GM23248 (cell line): Measurements from ENCODE around the gene ACACB. TPM values are rescaled to one million over a fixed set of nuclear protein-coding genes. Genes with fewer than 3 reads are reported as not detected.

ENCODE experiments used
- DNase-seq: peaks from one replicate; pipeline ENCODE4 v3.0.0-alpha.2; 2015
- H2AFZ ChIP-seq: fragments of 200-600 bp; sonication (generic); 2 replicates; pipeline ENCODE4 v1.6.1; 2016; ENCODE audit warnings: antibody characterized with exemption
- H3F3A ChIP-seq: fragments of 200-600 bp; sonication (generic); 2 replicates; pipeline ENCODE4 v1.6.1; 2016; ENCODE audit warnings: mild to moderate bottlenecking, antibody characterized with exemption, mixed run types; ENCODE audit not compliant: insufficient read depth
- H3K27ac ChIP-seq: fragments of 200-600 bp; sonication (generic); 2 replicates; pipeline ENCODE4 v1.5.1; 2016; ENCODE audit warnings: mild to moderate bottlenecking
- H3K27me3 ChIP-seq: fragments of 200-600 bp; sonication (generic); replicated peaks from 2 replicates; pipeline ENCODE4 v1.6.1; 2016; ENCODE audit warnings: mild to moderate bottlenecking; ENCODE audit not compliant: insufficient read depth
- H3K36me3 ChIP-seq: fragments of 200-600 bp; sonication (generic); 2 replicates; pipeline ENCODE4 v1.6.1; 2016; ENCODE audit warnings: low read depth, mild to moderate bottlenecking
- H3K4me1 ChIP-seq: fragments of 200-600 bp; sonication (generic); 2 replicates; pipeline ENCODE4 v1.6.1; 2016; ENCODE audit warnings: mild to moderate bottlenecking; ENCODE audit not compliant: insufficient read depth
- H3K4me2 ChIP-seq: fragments of 200-600 bp; sonication (generic); one replicate; pipeline ENCODE4 v1.6.1; 2016; ENCODE audit warnings: mild to moderate bottlenecking; ENCODE audit not compliant: unreplicated experiment
- H3K4me3 ChIP-seq: fragments of 200-600 bp; sonication (generic); 2 replicates; pipeline ENCODE4 v1.5.1; 2016; ENCODE audit warnings: mild to moderate bottlenecking
- H3K79me2 ChIP-seq: fragments of 200-600 bp; sonication (generic); 2 replicates; pipeline ENCODE4 v1.6.1; 2016; ENCODE audit warnings: mild to moderate bottlenecking; ENCODE audit not compliant: insufficient read depth
- H3K9ac ChIP-seq: fragments of 200-600 bp; sonication (generic); 2 replicates; pipeline ENCODE4 v1.6.1; 2016; ENCODE audit warnings: mild to moderate bottlenecking
- H3K9me2 ChIP-seq: fragments of 200-600 bp; sonication (generic); 2 replicates; pipeline ENCODE4 v1.6.1; 2016; ENCODE audit warnings: mixed run types, mild to moderate bottlenecking, moderate library complexity; ENCODE audit not compliant: insufficient read depth
- H3K9me3 ChIP-seq: fragments of 200-600 bp; sonication (generic); one replicate; pipeline ENCODE4 v1.6.1; 2017; ENCODE audit warnings: low read depth
- H4K20me1 ChIP-seq: fragments of 200-600 bp; sonication (generic); 2 replicates; pipeline ENCODE4 v1.6.0; 2016; ENCODE audit not compliant: insufficient read depth
- EZH2 ChIP-seq: fragments of 200-600 bp; sonication (generic); IDR thresholded peaks from 2 replicates; pipeline ENCODE4 v1.6.1; 2018; ENCODE audit warnings: antibody characterized with exemption, mild to moderate bottlenecking; ENCODE audit not compliant: insufficient read depth, poor library complexity, severe bottlenecking
- EZH2phosphoT487 ChIP-seq: fragments of 200-600 bp; sonication (generic); IDR thresholded peaks from 2 replicates; pipeline ENCODE4 v1.6.1; 2018; ENCODE audit warnings: antibody characterized with exemption, moderate library complexity, mild to moderate bottlenecking, low read depth; ENCODE audit not compliant: insufficient read depth
- WGBS, 2 experiments: methylation state at CpG; one replicate each; pipeline ENCODE4 v1.1.6; 2015 to 2017; ENCODE audit warnings: low lambda C conversion rate in 2 of 2, low coverage in 1 of 2; ENCODE audit errors: missing lambda C conversion rate in 2 of 2; 5-methylcytosine and 5-hydroxymethylcytosine counted together
- in situ Hi-C: fragments of 300-500 bp; cut with MboI; formaldehyde crosslinking; loops from 2 replicates; pipeline ENCODE4 v1.15.0; 2020
- polyA plus RNA-seq: library from polyadenylated mRNA; unstranded; fragments of >200 nt; fragmentation: Nextera tagmentation; extraction: Ambion mirVana; gene quantifications from 2 replicates; pipeline ENCODE4 v1.2.1, GENCODE V29; 2016
- total RNA-seq: library from RNA; depleted of rRNA; stranded (reverse); fragments of >200 nt; shearing (Covaris generic); gene quantifications from 2 replicates; pipeline ENCODE4 v1.2.3, GENCODE V29; 2014

The ACACB gene
- total and polyA plus RNA-seq, 2 experiments from 2014 or later = 0.66 to 4.1 TPM

GRCh38 chr12:109173443-109174240, 57.3 kb downstream of the ACACB start:
- 93 to 95% methylated on average over 17 of the region's 17 CpGs for WGBS, 2 experiments
- no peaks in the 10 kb centered on the region for H3K9me3 ChIP-seq
- TF ChIP-seq EZH2 = no peak
- no peak for TF ChIP-seq EZH2phosphoT487
- no peak overlapping the region for H3K9ac ChIP-seq
- no peak overlapping the region for H3K4me2 ChIP-seq
- H3K79me2 ChIP-seq = no peaks in the 10 kb centered on the region
- no peaks in the 10 kb centered on the region for H3F3A ChIP-seq
- H3K27ac ChIP-seq = no peak overlapping the region
- no peaks in the 10 kb centered on the region for H3K4me1 ChIP-seq
- no peaks in the 10 kb centered on the region for H3K36me3 ChIP-seq
- in situ Hi-C loops = no loop called here
- H3K4me3 ChIP-seq = no peak overlapping the region
- no peak overlapping the region for H2AFZ ChIP-seq
- no peak for DNase-seq
- no peaks in the 10 kb centered on the region for H3K27me3 ChIP-seq
- H4K20me1 ChIP-seq = no peaks in the 10 kb centered on the region
- H3K9me2 ChIP-seq = no peaks in the 10 kb centered on the region

- 56 to 59% methylated on average over 1 of the region's 1 CpG for WGBS, 2 experiments
- Histone ChIP-seq H3K36me3 (no peaks in the 10 kb centered on the region), H3K4me1 (no peaks in the 10 kb centered on the region), H3K9me2 (no peaks in the 10 kb centered on the region), H3K4me2 (no peak overlapping the region), H3F3A (no peaks in the 10 kb centered on the region), H2AFZ (no peak overlapping the region), H3K4me3 (no peak overlapping the region), H3K9ac (no peak overlapping the region), H3K9me3 (no peaks in the 10 kb centered on the region), H4K20me1 (no peaks in the 10 kb centered on the region), H3K27me3 (no peaks in the 10 kb centered on the region), H3K27ac (no peak overlapping the region), H3K79me2 (no peaks in the 10 kb centered on the region)
- TF ChIP-seq EZH2 (no peak), EZH2phosphoT487 (no peak)
- no peak for DNase-seq
- in situ Hi-C loops = no loop called here
Observed at GRCh38 chr12:109174468-109174867, 58.1 kb downstream of the ACACB start.

GRCh38 chr12:109178532-109178931, 62.1 kb downstream of the ACACB start:
- H3K9me2 ChIP-seq = no peaks in the 10 kb centered on the region
- WGBS, 2 experiments = 81 to 82% methylated on average over 6 of the region's 6 CpGs

GRCh38 chr12:109179927-109180326, 63.5 kb downstream of the ACACB start:
- Histone ChIP-seq H3K27me3 (no peaks in the 10 kb centered on the region), H3K9me3 (no peaks in the 10 kb centered on the region), H3K9me2 (no peaks in the 10 kb centered on the region), H4K20me1 (no peaks in the 10 kb centered on the region), H3K27ac (no peak overlapping the region), H3K9ac (no peak overlapping the region), H2AFZ (no peak overlapping the region), H3K4me1 (no peaks in the 10 kb centered on the region), H3K36me3 (no peaks in the 10 kb centered on the region), H3F3A (no peaks in the 10 kb centered on the region), H3K79me2 (no peaks in the 10 kb centered on the region), H3K4me3 (no peak overlapping the region), H3K4me2 (no peak overlapping the region)
- DNase-seq = no peak
- WGBS, 2 experiments = 88 to 92% methylated on average over 6 of the region's 6 CpGs
- no peak for TF ChIP-seq EZH2phosphoT487
- no peak for TF ChIP-seq EZH2
- in situ Hi-C loops = no loop called here

More at GRCh38 chr12:109178532-109178931, 62.1 kb downstream of the ACACB start:
- Histone ChIP-seq H3K27ac (no peak overlapping the region), H3K9me3 (no peaks in the 10 kb centered on the region), H3K79me2 (no peaks in the 10 kb centered on the region), H3F3A (no peaks in the 10 kb centered on the region), H4K20me1 (no peaks in the 10 kb centered on the region), H3K4me2 (no peak overlapping the region), H3K27me3 (no peaks in the 10 kb centered on the region), H3K36me3 (no peaks in the 10 kb centered on the region), H2AFZ (no peak overlapping the region), H3K4me1 (no peaks in the 10 kb centered on the region), H3K9ac (no peak overlapping the region), H3K4me3 (no peak overlapping the region)
- no peak for DNase-seq
- in situ Hi-C loops = no loop called here
- TF ChIP-seq EZH2phosphoT487 = no peak
- TF ChIP-seq EZH2 = no peak
